ENCODE results near the gene MYMX.

MYMX gene

GRCh38 chr6:44265722-44266233 lies 49.1 kb downstream of the MYMX start:
- no peak for DNase-seq

- no peak for DNase-seq
These were observed 49.6 kb downstream of the MYMX start for GRCh38 chr6:44266347-44266746.

GRCh38 chr6:44267252-44267651 lies 50.5 kb downstream of the MYMX start:
- DNase-seq, result no peak

Data from NCI-H748 treated with DMSO at 0.1 percent for 48 hours (cell line).